Panc1 (cell line): ENCODE results near the gene MYO1A. TPM values are rescaled to one million over a fixed set of nuclear protein-coding genes. Genes with fewer than 3 reads are reported as not detected.
"Not testable (repeated sequence)": the region's sequence is repeated elsewhere in the genome, so short reads cannot be mapped to it uniquely, and the experiment has no call there.

ENCODE experiments used
- ATAC-seq: fragments of 200-7000 bp; cut with Tn5 transposase; 2 replicates; pipeline ENCODE4 v1.9.1; 2020; ENCODE audit warnings: mild to moderate bottlenecking, moderate library complexity
- BruUV-seq: library from RNA; stranded (reverse); fragments of 400-500 nt; replicated peaks from 2 replicates; lab custom pipeline; 2021; lab: Mats Ljungman, UMichigan
- CTCF ChIA-PET: fragments of 300-600 bp; sonication (Branson Sonifier 250); formaldehyde crosslinking; loops from one replicate; lab custom pipeline; 2022; ENCODE audit warnings: antibody characterized with exemption; lab: Charles Lee
- POLR2A ChIA-PET: fragments of 300-600 bp; sonication (Branson Sonifier 250); formaldehyde crosslinking; loops from one replicate; lab custom pipeline; 2022; ENCODE audit warnings: antibody characterized with exemption; lab: Charles Lee
- DNase-seq: peaks from one replicate; pipeline ENCODE4 v3.0.0-alpha.2; 2010; ENCODE audit warnings: low read depth, low spot score
- H3K27ac ChIP-seq: 2 replicates; pipeline ENCODE4 v1.5.1; 2011; ENCODE audit warnings: mild to moderate bottlenecking, low read length, inconsistent platforms
- H3K27me3 ChIP-seq: fragments of 200-500 bp; sonication (Bioruptor generic); 2 replicates; pipeline ENCODE4 v1.6.0; 2014; ENCODE audit warnings: low read length, inconsistent platforms; ENCODE audit not compliant: control insufficient read depth, insufficient read depth
- H3K36me3 ChIP-seq: fragments of 200-500 bp; sonication (Bioruptor generic); 2 replicates; pipeline ENCODE4 v1.5.1; 2014; ENCODE audit warnings: inconsistent platforms, mild to moderate bottlenecking, low read length, moderate library complexity; ENCODE audit not compliant: control insufficient read depth, insufficient read depth
- H3K4me1 ChIP-seq: 2 replicates; pipeline ENCODE4 v1.5.1; 2011; ENCODE audit warnings: inconsistent platforms, mild to moderate bottlenecking, low read length, moderate library complexity; ENCODE audit not compliant: control insufficient read depth, insufficient read depth
- H3K4me3 ChIP-seq, 2 experiments: 2 replicates each; pipeline ENCODE4 v1.5.1; 2011 to 2012; ENCODE audit warnings: low read depth in 2 of 2, low read length in 2 of 2, mild to moderate bottlenecking in 2 of 2, inconsistent platforms in 1 of 2, moderate library complexity in 1 of 2
- H3K9me3 ChIP-seq: fragments of 200-500 bp; sonication (Bioruptor generic); 2 replicates; pipeline ENCODE4 v1.5.1; 2014; ENCODE audit warnings: low read depth, mild to moderate bottlenecking, inconsistent platforms, low read length, moderate library complexity; ENCODE audit not compliant: control insufficient read depth, insufficient read depth
- CTCF ChIP-seq: fragments of 450-650 bp; IDR thresholded peaks from 2 replicates; pipeline ENCODE4 v1.5.1; 2017; ENCODE audit warnings: mild to moderate bottlenecking
- POLR2AphosphoS5 ChIP-seq: IDR thresholded peaks from 2 replicates; pipeline ENCODE4 v1.6.1; 2012; ENCODE audit warnings: mild to moderate bottlenecking, low read depth, low read length, moderate library complexity
- REST ChIP-seq, 2 experiments: IDR thresholded peaks; 2 replicates each; pipeline ENCODE4 v1.6.1; 2011 to 2012; ENCODE audit warnings: low read depth in 2 of 2, control low read depth in 1 of 2, low read length in 1 of 2, mild to moderate bottlenecking in 1 of 2, moderate library complexity in 1 of 2; ENCODE audit not compliant: insufficient read depth in 1 of 2
- SIN3A ChIP-seq: IDR thresholded peaks from 2 replicates; pipeline ENCODE4 v1.6.1; 2012; ENCODE audit warnings: low read depth, mild to moderate bottlenecking, low read length, moderate library complexity, borderline replicate concordance; ENCODE audit not compliant: insufficient read depth
- TCF7L2 ChIP-seq: IDR thresholded peaks from 2 replicates; pipeline ENCODE4 v1.6.1; 2011; ENCODE audit warnings: mild to moderate bottlenecking, low read depth, low read length, inconsistent platforms
- in situ Hi-C: cut with HindIII; loops from 2 replicates; pipeline ENCODE4 v1.10.0; 2016; ENCODE audit warnings: low sequenced_read_pairs, low pct_unique_long_range_greater_than_20kb
- intact Hi-C: fragments of 100-400 bp; cut with micrococcal nuclease; formaldehyde crosslinking; loops from one replicate; pipeline ENCODE4 v1.10.0; 2022; ENCODE audit not compliant: unreplicated experiment
- total RNA-seq: library from RNA; stranded (reverse); gene quantifications from one replicate; pipeline ENCODE4 v1.2.1, GENCODE V29; 2021; ENCODE audit not compliant: unreplicated experiment

MYO1A gene
- total RNA-seq, 1 experiment from 2014 or later, result not detected

- BruUV-seq, result no TSS peak
- Histone ChIP-seq H3K4me1 (no peaks in the 10 kb centered on the region), H3K9me3 (no peaks in the 10 kb centered on the region), H3K4me3 (no peak overlapping the region), H3K27ac (no peak overlapping the region), H3K27me3 (peaks cover 14% of the 10 kb centered on the region), H3K36me3 (no peaks in the 10 kb centered on the region)
- in situ Hi-C loops, result no loop called here
- POLR2A ChIA-PET, result no interaction called here
- intact Hi-C loops, result no loop called here
- no peak for DNase-seq
- no peak for ATAC-seq
- CTCF ChIA-PET, result no interaction called here
- TF ChIP-seq POLR2AphosphoS5 (no peak), SIN3A (no peak), TCF7L2 (no peak)
Observed at GRCh38 chr12:57018906-57019305, 31.0 kb downstream of the MYO1A start.

- ChIA-PET CTCF (interaction anchor here (0.6 to 0.7 kb wide), 2 partner anchors 33 to 638 kb away, joined by 7 to 8 read pairs; no protein-coding TSS in a partner anchor), POLR2A (interaction anchor here (0.6 kb wide), 2 partner anchors 43 to 93 kb away, joined by 3 to 8 read pairs; partner anchors contain the start of gene STAT6)
- ATAC-seq, intact Hi-C loops, H3K9me3 ChIP-seq, BruUV-seq, in situ Hi-C loops, H3K4me3 ChIP-seq, H3K4me1 ChIP-seq, H3K27ac ChIP-seq, DNase-seq, H3K36me3 ChIP-seq: not testable (repeated sequence)
- H3K27me3 ChIP-seq, result peaks cover 14% of the 10 kb centered on the region
Observed at GRCh38 chr12:57018353-57018752, 31.6 kb downstream of the MYO1A start.

- POLR2A ChIA-PET, result interaction anchor here (0.6 kb wide), 1 partner anchor 49 kb away, joined by 17 read pairs; no protein-coding TSS in a partner anchor
- no peak within 1 kb of the TSS for H3K27ac ChIP-seq
- DNase-seq (no peak), ATAC-seq (peak; percentile 46; the same call in 1 of the 2 replicates)
- H3K4me1 ChIP-seq, result no peaks in the 10 kb centered on the region
- CTCF ChIA-PET, result interaction anchor here (0.6 kb wide), 3 partner anchors 12 to 166 kb away, joined by 3 to 5 read pairs (median 4); no protein-coding TSS in a partner anchor
- peaks cover 14% of the 10 kb centered on the region for H3K27me3 ChIP-seq
- no peak within 1 kb of the TSS for H3K4me3 ChIP-seq
- BruUV-seq, result no TSS peak
- TF ChIP-seq SIN3A (no peak), REST (IDR thresholded peaks at IDR 0.05; ENCODE audit: insufficient read depth in 1 of 2, low read depth in 2 of 2, low read length in 1 of 2) (no peak), TCF7L2 (no peak), POLR2AphosphoS5 (no peak), CTCF (no peak)
- intact Hi-C loops, result no loop called here
- no peaks in the 10 kb centered on the region for H3K9me3 ChIP-seq
- in situ Hi-C loops, result no loop called here
- H3K36me3 ChIP-seq, result no peaks in the 10 kb centered on the region
Observed at GRCh38 chr12:57016348-57016747, 33.6 kb downstream of the MYO1A start, which contains the start of gene TAC3. Gene TAC3 (minus strand): TSS chr12:57016529. CDS start chr12:57015797, 732 bp downstream.
